ENCODE results near the gene FARS2.

DNA sequence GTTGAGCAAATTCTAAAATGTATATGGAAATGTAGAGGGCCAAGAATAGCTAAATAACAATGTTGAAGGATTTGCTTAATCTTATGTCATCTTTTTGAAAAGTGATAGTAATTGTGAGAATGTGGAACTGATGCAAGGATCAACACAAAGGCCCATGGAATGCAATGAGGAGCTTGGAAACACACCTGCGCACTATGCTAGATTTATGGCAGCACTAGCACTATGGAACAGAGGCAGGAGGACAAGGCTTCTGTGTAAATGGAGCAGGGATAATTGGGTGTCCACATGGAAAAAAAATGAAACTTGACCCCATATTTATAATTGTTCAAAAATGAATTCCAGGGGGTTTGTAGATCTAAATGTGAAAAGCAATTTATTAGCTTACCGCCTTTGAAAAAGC, 298.3 kb downstream of the FARS2 start:
- TF ChIP-seq, protein P1, sequence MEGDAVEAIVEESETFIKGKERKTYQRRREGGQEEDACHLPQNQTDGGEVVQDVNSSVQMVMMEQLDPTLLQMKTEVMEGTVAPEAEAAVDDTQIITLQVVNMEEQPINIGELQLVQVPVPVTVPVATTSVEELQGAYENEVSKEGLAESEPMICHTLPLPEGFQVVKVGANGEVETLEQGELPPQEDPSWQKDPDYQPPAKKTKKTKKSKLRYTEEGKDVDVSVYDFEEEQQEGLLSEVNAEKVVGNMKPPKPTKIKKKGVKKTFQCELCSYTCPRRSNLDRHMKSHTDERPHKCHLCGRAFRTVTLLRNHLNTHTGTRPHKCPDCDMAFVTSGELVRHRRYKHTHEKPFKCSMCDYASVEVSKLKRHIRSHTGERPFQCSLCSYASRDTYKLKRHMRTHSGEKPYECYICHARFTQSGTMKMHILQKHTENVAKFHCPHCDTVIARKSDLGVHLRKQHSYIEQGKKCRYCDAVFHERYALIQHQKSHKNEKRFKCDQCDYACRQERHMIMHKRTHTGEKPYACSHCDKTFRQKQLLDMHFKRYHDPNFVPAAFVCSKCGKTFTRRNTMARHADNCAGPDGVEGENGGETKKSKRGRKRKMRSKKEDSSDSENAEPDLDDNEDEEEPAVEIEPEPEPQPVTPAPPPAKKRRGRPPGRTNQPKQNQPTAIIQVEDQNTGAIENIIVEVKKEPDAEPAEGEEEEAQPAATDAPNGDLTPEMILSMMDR (IDR thresholded peaks at IDR 0.05 in 8 of 11, conservative IDR thresholded peaks at IDR 0.05 in 3 of 11): no peak
- TF ChIP-seq POLR2A (IDR thresholded peaks at IDR 0.05): no peak

All from spleen (tissue), 7 donors.